ENCODE results near the gene PLEKHA7.

DNA sequence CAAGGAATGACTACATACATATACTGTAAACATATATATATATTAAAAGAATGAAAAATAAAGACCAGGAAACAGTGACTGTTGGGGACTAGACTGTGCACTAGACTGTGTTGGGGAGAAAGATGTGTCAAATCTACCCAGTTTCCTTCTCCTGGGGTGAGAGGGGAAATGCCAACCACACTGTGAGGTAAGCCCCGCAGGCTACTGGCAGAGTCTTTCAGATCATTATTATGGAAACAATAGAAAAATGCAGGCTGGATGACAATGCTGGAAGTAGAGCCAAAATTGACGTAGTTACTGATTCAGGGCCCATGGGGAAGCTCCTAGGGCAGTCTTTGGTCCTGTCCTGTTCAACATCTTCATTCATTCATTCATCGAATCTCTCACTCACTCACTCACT is 174.4 kb downstream of the PLEKHA7 start:
- TF ChIP-seq POLR2A (IDR thresholded peaks at IDR 0.05): no peak
- TF ChIP-seq, protein P1, sequence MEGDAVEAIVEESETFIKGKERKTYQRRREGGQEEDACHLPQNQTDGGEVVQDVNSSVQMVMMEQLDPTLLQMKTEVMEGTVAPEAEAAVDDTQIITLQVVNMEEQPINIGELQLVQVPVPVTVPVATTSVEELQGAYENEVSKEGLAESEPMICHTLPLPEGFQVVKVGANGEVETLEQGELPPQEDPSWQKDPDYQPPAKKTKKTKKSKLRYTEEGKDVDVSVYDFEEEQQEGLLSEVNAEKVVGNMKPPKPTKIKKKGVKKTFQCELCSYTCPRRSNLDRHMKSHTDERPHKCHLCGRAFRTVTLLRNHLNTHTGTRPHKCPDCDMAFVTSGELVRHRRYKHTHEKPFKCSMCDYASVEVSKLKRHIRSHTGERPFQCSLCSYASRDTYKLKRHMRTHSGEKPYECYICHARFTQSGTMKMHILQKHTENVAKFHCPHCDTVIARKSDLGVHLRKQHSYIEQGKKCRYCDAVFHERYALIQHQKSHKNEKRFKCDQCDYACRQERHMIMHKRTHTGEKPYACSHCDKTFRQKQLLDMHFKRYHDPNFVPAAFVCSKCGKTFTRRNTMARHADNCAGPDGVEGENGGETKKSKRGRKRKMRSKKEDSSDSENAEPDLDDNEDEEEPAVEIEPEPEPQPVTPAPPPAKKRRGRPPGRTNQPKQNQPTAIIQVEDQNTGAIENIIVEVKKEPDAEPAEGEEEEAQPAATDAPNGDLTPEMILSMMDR (IDR thresholded peaks at IDR 0.05): no peak

Measured in right lobe of liver (tissue), 4 donors.